K562 (cell line): ENCODE results near the gene CBFA2T3. TPM values are rescaled to one million over a fixed set of nuclear protein-coding genes. Genes with fewer than 3 reads are reported as not detected.
A peak's percentile ranks its signal among the peaks of the same experiment; 100 is the strongest.

Source experiments
- ATAC-seq: fragments of 200-7000 bp; cut with Tn5 transposase; 3 replicates; pipeline ENCODE4 v1.9.1; 2020; ENCODE audit warnings: moderate library complexity
- BruUV-seq: library from RNA; stranded (reverse); fragments of 400-500 nt; replicated peaks from 2 replicates; lab custom pipeline; 2021; lab: Mats Ljungman, UMichigan
- CTCF ChIA-PET: fragments of 300-600 bp; formaldehyde crosslinking; extraction: SDS; loops from one replicate; lab custom pipeline; 2021; ENCODE audit warnings: low intra/inter-chr PET ratio; lab: Yijun Ruan, JAX
- POLR2A ChIA-PET: fragments of 300-600, 350-650 bp; sonication (Branson Sonifier 250); formaldehyde crosslinking; extraction: SDS; loops from one replicate; lab custom pipeline; 2021; ENCODE audit warnings: antibody characterized with exemption, inconsistent platforms; lab: Yijun Ruan, JAX
- DNase-seq, 4 experiments: peaks; one replicate each; pipeline versions ENCODE4 v3.0.0 to v3.0.0-alpha.2; 2011 to 2018; ENCODE audit warnings: low spot score in 3 of 4, mixed read lengths in 3 of 4; ENCODE audit errors: extremely low read depth in 1 of 4
- FAIRE-seq: peaks from 2 replicates; lab custom pipeline; 2011; peaks lifted over from hg19 to GRCh38; lab: Jason Lieb, UNC
- H2AFZ ChIP-seq: 2 replicates; pipeline ENCODE4 v1.6.0; 2011; ENCODE audit warnings: low read depth, low read length, control low read depth, inconsistent platforms
- H3K27ac ChIP-seq: fragments of 200-600 bp; 3 replicates; pipeline ENCODE4 v1.8.0; 2011; ENCODE audit warnings: low read depth, mild to moderate bottlenecking, control low read depth, inconsistent platforms, low read length, moderate library complexity, mixed read lengths; ENCODE audit errors: extremely low read depth
- H3K27me3 ChIP-seq, 2 experiments: fragments of 300-600 bp in 1 of 2; 2 replicates in 1 of 2; 3 replicates in 1 of 2; pipeline versions ENCODE4 v1.6.0 to v1.8.0; 2011; ENCODE audit warnings: inconsistent platforms in 2 of 2, low read length in 2 of 2, mild to moderate bottlenecking in 1 of 2, mixed read lengths in 1 of 2, moderate library complexity in 1 of 2; ENCODE audit not compliant: control insufficient read depth in 2 of 2, insufficient read depth in 2 of 2
- H3K36me3 ChIP-seq: fragments of 300-600 bp; 3 replicates; pipeline ENCODE4 v1.8.0; 2011; ENCODE audit warnings: mild to moderate bottlenecking, low read length, inconsistent platforms; ENCODE audit not compliant: control insufficient read depth, insufficient read depth
- H3K4me1 ChIP-seq, 2 experiments: fragments of 200-600 bp in 1 of 2; replicated peaks in 1 of 2; 2 replicates in 1 of 2; 3 replicates in 1 of 2; pipeline versions ENCODE4 v1.5.1 to v1.8.0; 2011; ENCODE audit warnings: inconsistent platforms in 2 of 2, low read length in 2 of 2, mild to moderate bottlenecking in 1 of 2, mixed read lengths in 1 of 2, moderate library complexity in 1 of 2; ENCODE audit not compliant: control insufficient read depth in 2 of 2, insufficient read depth in 2 of 2
- H3K4me2 ChIP-seq: 2 replicates; pipeline ENCODE4 v1.6.1; 2011; ENCODE audit warnings: low read length, control low read depth, inconsistent platforms, mixed read lengths; ENCODE audit not compliant: insufficient read depth
- H3K4me3 ChIP-seq: fragments of 200-600 bp; sonication (generic), shearing (Covaris generic); 2 replicates; pipeline ENCODE4 v1.5.1; 2016; ENCODE audit warnings: control low read depth, inconsistent platforms
- H3K79me2 ChIP-seq: fragments of 200-600 bp; 3 replicates; pipeline ENCODE4 v1.8.0; 2011; ENCODE audit warnings: low read length, inconsistent platforms; ENCODE audit not compliant: control insufficient read depth, insufficient read depth
- H3K9ac ChIP-seq, 2 experiments: 2 replicates each; pipeline versions ENCODE4 v1.6.0 to v1.6.1; 2011; ENCODE audit warnings: low read depth in 2 of 2, low read length in 2 of 2, control low read depth in 1 of 2, inconsistent platforms in 1 of 2, mild to moderate bottlenecking in 1 of 2, mixed read lengths in 1 of 2; ENCODE audit not compliant: insufficient read depth in 1 of 2
- H3K9me1 ChIP-seq: one replicate; pipeline ENCODE4 v1.6.0; 2011; ENCODE audit warnings: inconsistent platforms, mild to moderate bottlenecking, low read length, moderate library complexity; ENCODE audit not compliant: control insufficient read depth, insufficient read depth
- H3K9me3 ChIP-seq: replicated peaks from 2 replicates; pipeline ENCODE4 v1.5.1; 2011; ENCODE audit warnings: low read depth, low read length, inconsistent platforms; ENCODE audit not compliant: control insufficient read depth, insufficient read depth
- H4K20me1 ChIP-seq: replicated peaks from 2 replicates; pipeline ENCODE4 v1.6.1; 2011; ENCODE audit warnings: low read length, inconsistent platforms, mixed read lengths; ENCODE audit not compliant: control insufficient read depth, insufficient read depth
- MTA2 ChIP-seq: fragments of 450-650 bp; IDR thresholded peaks from 2 replicates; pipeline ENCODE4 v1.6.1; 2016; ENCODE audit warnings: low read depth
- PML ChIP-seq: IDR thresholded peaks from 2 replicates; pipeline ENCODE4 v1.6.1; 2012; ENCODE audit warnings: low read length, inconsistent platforms
- SAFB2 ChIP-seq: fragments of 200-400 bp; formaldehyde crosslinking; IDR thresholded peaks from 2 replicates; pipeline ENCODE4 v1.6.1; 2018; ENCODE audit warnings: borderline replicate concordance, low read length, low read depth, moderate library complexity; ENCODE audit not compliant: severe bottlenecking
- ZNF124 ChIP-seq: sonication (generic); formaldehyde crosslinking; IDR thresholded peaks from 2 replicates; pipeline ENCODE4 v1.8.1; 2022; ENCODE audit warnings: missing genetic modification reagents
- WGBS: fragments of 100-300 bp; shearing (Covaris generic); methylation state at CpG from one replicate; pipeline ENCODE4 v1.1.6; 2016; ENCODE audit warnings: low coverage, mixed read lengths; ENCODE audit not compliant: insufficient coverage; ENCODE audit errors: missing lambda C conversion rate; 5-methylcytosine and 5-hydroxymethylcytosine counted together
- in situ Hi-C: fragments of 300-500 bp; cut with MboI; formaldehyde crosslinking; loops from 4 replicates; pipeline ENCODE4 v1.15.0; 2018; ENCODE audit warnings: inconsistent platforms, mixed read lengths
- intact Hi-C: fragments of 100-400 bp; cut with micrococcal nuclease; formaldehyde crosslinking; loops from 2 replicates; pipeline ENCODE4 v1.14.2; 2022
- polyA plus RNA-seq, 8 experiments: library from polyadenylated mRNA; depleted of rRNA in 4 of 8; stranded (reverse) in 5 of 8; unstranded in 3 of 8; fragments of >200 nt; fragmentation: Nextera tagmentation in 2 of 8; fragmentation: Illumina TruSeq in 1 of 8; extraction: Ambion mirVana in 2 of 8; extraction: Trizol in 1 of 8; gene quantifications; 2 replicates each; pipeline versions ENCODE4 v1.2.1 to v1.2.3, GENCODE V29; 2011 to 2014; ENCODE audit warnings: inconsistent platforms in 1 of 8, missing spikeins in 1 of 8
- total RNA-seq, 7 experiments: library from RNA; depleted of rRNA in 6 of 7; stranded (reverse); fragments of >200 nt in 6 of 7; fragmentation: Illumina TruSeq in 2 of 7; extraction: Trizol in 2 of 7; gene quantifications; 2 replicates each; pipeline versions ENCODE4 v1.2.1 to v1.2.3, GENCODE V29; 2011 to 2021; ENCODE audit warnings: low replicate concordance in 1 of 7

CBFA2T3 gene
- total and polyA plus RNA-seq, 9 of the 15 experiments (the other 6 are each of a cell fraction or from before 2014, with no cell fraction given): 2.3 to 145 (median 6.7) TPM

GRCh38 chr16:89019511-89019910, 42.5 kb upstream of the CBFA2T3 start:
- FAIRE-seq: no peak
- no TSS peak for BruUV-seq
- H3K79me2 ChIP-seq: 0 out of 3 replicates have a peak, but pooled peaks cover 5% of the 10 kb centered on the region
- TF ChIP-seq ZNF124 (CRISPR knock-in tag) (0 out of 2 replicates have a peak, but pooled peaks have one; percentile 14), SAFB2 (no peak)
- peak overlapping the region; percentile 90 for H2AFZ ChIP-seq
- ChIA-PET CTCF (no interaction called here), POLR2A (interaction anchor here (1.1 to 2.1 kb wide), 3 partner anchors 18 to 26 kb away, joined by 4 to 10 read pairs (median 9); no protein-coding TSS in a partner anchor)
- H3K9me1 ChIP-seq: no peaks in the 10 kb centered on the region
- peak overlapping the region; percentile 36 for H3K4me3 ChIP-seq
- H3K4me2 ChIP-seq: peak overlapping the region; percentile 68
- H4K20me1 ChIP-seq: no peaks in the 10 kb centered on the region
- peaks cover 8% of the 10 kb centered on the region for H3K9me3 ChIP-seq
- H3K9ac ChIP-seq: peak overlapping the region; percentile 25 to 84; a peak in 3 of 4 replicates
- no peaks in the 10 kb centered on the region for H3K27me3 ChIP-seq
- WGBS: 83% methylated on average over 6 of the region's 16 CpGs
- peaks cover 14 to 70% of the 10 kb centered on the region in 2 experiments for H3K4me1 ChIP-seq
- in situ Hi-C loops: no loop called here
- H3K36me3 ChIP-seq: no peaks in the 10 kb centered on the region
- no peak for DNase-seq
- no peak for ATAC-seq
- H3K27ac ChIP-seq: peak overlapping the region; percentile 55; the same call in 2 of the 3 replicates
- intact Hi-C loops: no loop called here

GRCh38 chr16:89018282-89019158, 41.5 kb upstream of the CBFA2T3 start:
- no peak overlapping the region for H2AFZ ChIP-seq
- BruUV-seq: no TSS peak
- peaks cover 8% of the 10 kb centered on the region for H3K9me3 ChIP-seq
- 63% methylated on average over 19 of the region's 20 CpGs for WGBS
- H3K27me3 ChIP-seq: peaks cover 0 to 6% of the 10 kb centered on the region in 2 experiments; a peak in 3 of 5 replicates
- H3K27ac ChIP-seq: no peak overlapping the region
- peak overlapping the region in 1 of 2 experiments; percentile 67; a peak in 1 of 4 replicates for H3K9ac ChIP-seq
- ChIA-PET CTCF (no interaction called here), POLR2A (interaction anchor here (0.6 kb wide), 1 partner anchor 77 kb away, joined by 3 read pairs; no protein-coding TSS in a partner anchor)
- H4K20me1 ChIP-seq: no peaks in the 10 kb centered on the region; the same call in 1 of the 2 replicates
- peaks cover 14 to 70% of the 10 kb centered on the region in 2 experiments for H3K4me1 ChIP-seq
- H3K79me2 ChIP-seq: 0 out of 3 replicates have a peak, but pooled peaks cover 5% of the 10 kb centered on the region
- no peak overlapping the region for H3K4me3 ChIP-seq
- DNase-seq: no peak
- H3K9me1 ChIP-seq: no peaks in the 10 kb centered on the region
- in situ Hi-C loops (no loop called here), intact Hi-C loops (no loop called here)
- peak overlapping the region; percentile 23 for H3K4me2 ChIP-seq
- FAIRE-seq: peak; percentile 70
- no peaks in the 10 kb centered on the region for H3K36me3 ChIP-seq
- ATAC-seq: peak; percentile 13
- TF ChIP-seq MTA2 (no peak), PML (no peak)
